Adrenal gland (tissue), 12 donors: ENCODE data around the gene BCAR3. TPM values are rescaled to one million over a fixed set of nuclear protein-coding genes. Genes with fewer than 3 reads are reported as not detected.

Experiments
- DNase-seq, 7 donors: peaks; one replicate each; pipeline ENCODE4 v3.0.0-alpha.2; 2019 to 2020
- H3K27ac ChIP-seq, 5 donors: fragments of 200-600 bp; sonication (generic) in 4 of 5; 1 replicate in 3 of 5; 2 replicates in 2 of 5; pipeline versions ENCODE4 v1.5.1 to v1.8.0; 2016 to 2020; ENCODE audit warnings: mild to moderate bottlenecking in 1 of 5
- H3K27me3 ChIP-seq: fragments of 200-600 bp; 2 replicates; pipeline ENCODE4 v1.8.0; 2021
- H3K36me3 ChIP-seq, 2 donors: fragments of 200-600 bp; replicated peaks in 1 of 2; 1 replicate in 1 of 2; 2 replicates in 1 of 2; pipeline versions ENCODE4 v1.5.1 to v1.8.0; 2018 to 2022
- H3K4me1 ChIP-seq, 2 donors: fragments of 200-600 bp; replicated peaks in 1 of 2; 1 replicate in 1 of 2; 2 replicates in 1 of 2; pipeline versions ENCODE4 v1.5.1 to v1.8.0; 2018 to 2021
- H3K4me3 ChIP-seq, 4 donors: fragments of 200-600 bp; sonication (generic) in 3 of 4; one replicate each; pipeline ENCODE4 v1.5.1; 2016 to 2018
- H3K9me3 ChIP-seq, 3 donors: fragments of 200-600 bp; sonication (generic) in 1 of 3; replicated peaks in 1 of 3; 1 replicate in 2 of 3; 2 replicates in 1 of 3; pipeline versions ENCODE4 v1.5.1 to v1.8.0; 2016 to 2021
- POLR2A ChIP-seq, 2 donors: fragments of 450-650 bp; IDR thresholded peaks; one replicate each; pipeline ENCODE4 v1.6.1; 2017; ENCODE audit warnings: antibody characterized with exemption in 2 of 2, mild to moderate bottlenecking in 2 of 2, moderate library complexity in 1 of 2
- WGBS, 4 donors: extraction: QIAGEN DNeasy Blood & Tissue Kit in 2 of 4; methylation state at CpG; one replicate each; pipeline versions ENCODE4 v1.1.5 to v1.1.7; 2013 to 2017; 5-methylcytosine and 5-hydroxymethylcytosine counted together
- intact Hi-C, 2 donors: fragments of 100-400 bp; cut with DNase I; formaldehyde crosslinking; loops; one replicate each; pipeline versions ENCODE4 v1.14.1 to v1.15.0; 2022 to 2023
- polyA plus RNA-seq, 3 donors: library from polyadenylated mRNA; stranded (reverse); fragments of 200-250 nt in 2 of 3; fragments of 350-450 nt in 1 of 3; fragmentation: Illumina TruSeq in 1 of 3; extraction: RNeasy Lipid Tissue Mini Kit (QIAGEN cat#74804) in 1 of 3; gene quantifications; one replicate each; pipeline ENCODE4 v1.2.3, GENCODE V29; 2013 to 2014
- total RNA-seq, 9 donors: library from RNA; depleted of rRNA in 4 of 9; stranded (reverse); fragments of >200 nt in 4 of 9; fragments of 120-200 nt in 1 of 9; fragmentation: NEBNext Ultra II Directional in 1 of 9; extraction: Animal tissue kit (Norgen Biotek cat#: 25700) in 1 of 9; gene quantifications; one replicate each; pipeline versions ENCODE4 v1.1.0 to v1.2.4, GENCODE V29; 2013 to 2023
- TF ChIP-seq, protein P1 (sequence below), 6 experiments: fragments of 450-650 bp in 4 of 6; fragments of 200-600 bp in 2 of 6; sonication (generic) in 1 of 6; IDR thresholded peaks; 1 replicate in 5 of 6; 2 replicates in 1 of 6; pipeline versions ENCODE4 v1.5.1 to v1.8.0; 2016 to 2021; ENCODE audit warnings: antibody characterized with exemption in 6 of 6, mild to moderate bottlenecking in 2 of 6, moderate library complexity in 1 of 6
- donor health status: healthy with polysubstance abuse.
- donor health status: Bipolar disorder and iron deficiency.
- donor health status: DM: yes; HTN: yes; CAD: no.
- donor health status: DM: no; HTN: no; CAD: no.
- donor health status: DM: no; HTN: no; CAD: no.
- donor health status: DM: yes; HTN: yes; CAD: no.

Gene BCAR3
- total and polyA plus RNA-seq, 12 donors: 6.5 to 31.6 (median 23.9) TPM

DNA sequence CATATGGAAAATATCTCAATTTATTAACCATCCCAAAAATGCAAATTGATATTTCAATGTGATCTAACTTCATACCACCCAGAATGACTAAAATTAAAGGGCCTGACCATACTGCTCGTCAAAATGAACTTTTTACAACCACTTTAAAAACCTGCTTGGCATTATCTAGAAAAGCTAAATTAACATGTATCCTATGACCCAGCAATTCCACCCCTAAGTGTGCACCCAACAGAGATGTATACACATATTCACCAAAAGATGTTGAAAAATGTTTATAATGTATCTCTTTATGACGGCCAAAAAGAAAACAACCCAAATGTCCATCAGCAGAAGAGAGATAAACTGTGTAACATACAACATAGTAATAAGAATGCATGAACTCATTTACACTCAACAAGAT is 1.6 kb upstream of the BCAR3 start:
- 93 to 98% (median 94%) methylated on average over 2 of the region's 2 CpGs for WGBS, 4 donors
- intact Hi-C loops: loop anchor here in 1 of 2 donors (5.0 kb wide), 2 partner anchors 56 to 129 kb away; no protein-coding TSS in a partner anchor

DNA sequence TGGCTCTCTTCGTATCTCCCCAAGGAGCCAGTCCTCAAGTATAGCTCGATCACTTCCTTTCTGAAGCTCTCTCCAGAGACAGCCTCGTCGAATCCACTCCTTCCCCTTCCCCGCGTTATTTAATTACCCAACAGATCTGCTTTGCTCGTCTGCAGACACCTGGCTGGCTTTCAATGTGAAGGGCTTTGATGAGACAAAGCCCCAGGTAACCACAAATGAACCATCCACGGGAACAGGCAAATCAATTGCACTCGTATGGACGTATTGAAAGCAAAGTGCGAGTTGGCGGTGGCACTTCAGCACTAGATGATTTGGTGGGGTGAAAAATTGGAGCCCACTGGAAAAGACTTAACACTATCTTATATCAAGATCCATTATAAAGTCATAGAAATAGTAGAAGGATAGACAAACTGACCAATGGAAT is 364 bp upstream of the BCAR3 start:
- 13 to 14% (median 14%) methylated on average over 12 of the region's 12 CpGs for WGBS, 4 donors
- Histone ChIP-seq H3K9me3 (no peaks in the 10 kb centered on the region), H3K27me3 (no peaks in the 10 kb centered on the region), H3K36me3 (no peaks in the 10 kb centered on the region), H3K4me1 (peaks cover 16 to 25% of the 10 kb centered on the region in 2 donors), H3K4me3 (peak overlapping the region in 3 of 4 donors; percentile 50 to 89 (median 83)), H3K27ac (peak overlapping the region in 4 of 5 donors; percentile 80 to 93 (median 87))
- TF ChIP-seq, protein P1, sequence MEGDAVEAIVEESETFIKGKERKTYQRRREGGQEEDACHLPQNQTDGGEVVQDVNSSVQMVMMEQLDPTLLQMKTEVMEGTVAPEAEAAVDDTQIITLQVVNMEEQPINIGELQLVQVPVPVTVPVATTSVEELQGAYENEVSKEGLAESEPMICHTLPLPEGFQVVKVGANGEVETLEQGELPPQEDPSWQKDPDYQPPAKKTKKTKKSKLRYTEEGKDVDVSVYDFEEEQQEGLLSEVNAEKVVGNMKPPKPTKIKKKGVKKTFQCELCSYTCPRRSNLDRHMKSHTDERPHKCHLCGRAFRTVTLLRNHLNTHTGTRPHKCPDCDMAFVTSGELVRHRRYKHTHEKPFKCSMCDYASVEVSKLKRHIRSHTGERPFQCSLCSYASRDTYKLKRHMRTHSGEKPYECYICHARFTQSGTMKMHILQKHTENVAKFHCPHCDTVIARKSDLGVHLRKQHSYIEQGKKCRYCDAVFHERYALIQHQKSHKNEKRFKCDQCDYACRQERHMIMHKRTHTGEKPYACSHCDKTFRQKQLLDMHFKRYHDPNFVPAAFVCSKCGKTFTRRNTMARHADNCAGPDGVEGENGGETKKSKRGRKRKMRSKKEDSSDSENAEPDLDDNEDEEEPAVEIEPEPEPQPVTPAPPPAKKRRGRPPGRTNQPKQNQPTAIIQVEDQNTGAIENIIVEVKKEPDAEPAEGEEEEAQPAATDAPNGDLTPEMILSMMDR (IDR thresholded peaks at IDR 0.05): no peak
- no peak for TF ChIP-seq POLR2A (IDR thresholded peaks at IDR 0.05)
- DNase-seq: no peak
- intact Hi-C loops: loop anchor here in 1 of 2 donors (5.0 kb wide), 2 partner anchors 55 to 130 kb away; no protein-coding TSS in a partner anchor

More for the DNA sequence above, 1.6 kb upstream of the BCAR3 start:
- Histone ChIP-seq H3K4me3 (no peak overlapping the region), H3K27me3 (no peaks in the 10 kb centered on the region), H3K27ac (no peak overlapping the region), H3K36me3 (no peaks in the 10 kb centered on the region), H3K4me1 (peaks cover 16 to 24% of the 10 kb centered on the region in 2 donors), H3K9me3 (no peaks in the 10 kb centered on the region)
- no peak for TF ChIP-seq POLR2A (IDR thresholded peaks at IDR 0.05)
- TF ChIP-seq, protein P1 (IDR thresholded peaks at IDR 0.05): no peak
- DNase-seq: no peak

DNA sequence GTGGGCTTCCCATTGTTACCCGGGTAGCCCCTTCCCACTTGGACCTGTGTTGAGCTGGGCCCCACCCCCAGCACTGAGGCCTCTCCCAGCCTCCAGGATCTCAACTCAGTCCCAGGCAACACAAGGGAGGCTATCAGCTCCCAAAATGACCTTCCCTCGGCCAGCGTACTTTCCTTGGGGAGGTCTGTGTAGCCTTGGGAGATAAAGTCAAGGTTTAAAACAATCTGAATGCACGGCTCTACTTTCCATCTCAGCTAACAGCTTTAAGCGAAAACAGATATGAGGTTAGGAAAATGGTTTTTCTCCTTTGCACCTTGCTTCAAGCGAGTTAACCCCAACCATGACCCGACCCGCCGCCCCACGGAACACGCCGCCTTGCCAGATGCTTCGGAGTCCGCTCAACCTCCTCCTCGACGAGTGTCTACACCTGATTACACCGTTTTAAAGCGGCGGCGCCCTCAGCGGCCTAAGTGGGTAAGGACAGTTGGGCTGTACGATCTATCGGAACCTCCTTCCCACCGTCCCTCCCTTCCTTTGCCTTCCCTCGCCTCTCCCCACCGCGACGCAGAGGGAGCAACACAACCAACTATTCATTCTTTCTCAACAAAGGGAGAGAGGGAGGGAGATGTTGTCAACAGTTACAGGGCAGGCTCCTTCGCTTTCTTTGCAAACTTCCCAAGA is 1.1 kb downstream of the BCAR3 start:
- intact Hi-C loops: loop anchor here in 1 of 2 donors (5.0 kb wide), 2 partner anchors 53 to 132 kb away; no protein-coding TSS in a partner anchor
- 7 to 8% (median 7%) methylated on average over 28 to 29 of the region's 29 CpGs for WGBS, 4 donors
- Histone ChIP-seq H3K4me1 (peaks cover 25 to 34% of the 10 kb centered on the region in 2 donors), H3K27me3 (no peaks in the 10 kb centered on the region), H3K36me3 (no peaks in the 10 kb centered on the region), H3K9me3 (no peaks in the 10 kb centered on the region), H3K27ac (peak overlapping the region; percentile 77 to 93 (median 83)), H3K4me3 (peak overlapping the region; percentile 50 to 89 (median 72))
- peak in 1 of 2 donors; percentile 86 for TF ChIP-seq POLR2A (IDR thresholded peaks at IDR 0.05)
- TF ChIP-seq, protein P1 (IDR thresholded peaks at IDR 0.05): peak; percentile 61 to 86 (median 78)
- peak; percentile 88 to 96 (median 90) for DNase-seq

DNA sequence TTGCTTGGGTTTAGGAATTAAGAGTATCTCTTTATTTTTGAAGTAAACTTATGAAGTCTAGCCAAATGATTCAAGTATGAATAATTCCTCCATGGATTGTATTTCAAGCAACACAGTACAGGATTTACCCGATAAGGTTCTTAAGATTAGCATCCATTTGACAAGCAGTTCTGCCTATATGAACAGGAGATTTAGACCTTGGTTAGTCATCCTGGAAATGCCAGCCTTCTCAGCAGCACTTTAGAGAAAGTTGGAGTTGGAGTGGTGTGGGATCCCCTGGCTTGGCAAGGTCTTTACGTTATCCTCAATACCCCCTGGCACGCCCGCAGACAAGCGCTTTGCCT is 1.6 kb downstream of the BCAR3 start:
- TF ChIP-seq, protein P1 (IDR thresholded peaks at IDR 0.05): no peak
- TF ChIP-seq POLR2A (IDR thresholded peaks at IDR 0.05): no peak
- WGBS, 4 donors: 42 to 53% (median 46%) methylated on average over 5 of the region's 5 CpGs
- Histone ChIP-seq H3K4me1 (peaks cover 30 to 39% of the 10 kb centered on the region in 2 donors), H3K27me3 (no peaks in the 10 kb centered on the region), H3K36me3 (no peaks in the 10 kb centered on the region), H3K27ac (peak overlapping the region; percentile 77 to 93 (median 83)), H3K4me3 (peak overlapping the region in 2 of 4 donors; percentile 83 to 89), H3K9me3 (no peaks in the 10 kb centered on the region)
- intact Hi-C loops: loop anchor here in 1 of 2 donors (5.0 kb wide), 2 partner anchors 53 to 132 kb away; no protein-coding TSS in a partner anchor
- DNase-seq: no peak
